IMR-90 (cell line): Measurements from ENCODE around the gene PIEZO2. TPM values are rescaled to one million over a fixed set of nuclear protein-coding genes. Genes with fewer than 3 reads are reported as not detected.
A peak's percentile ranks its signal among the peaks of the same experiment; 100 is the strongest.

Experiments used
- ATAC-seq: fragments of 200-7000 bp; cut with Tn5 transposase; 2 replicates; pipeline ENCODE4 v1.9.1; 2020; ENCODE audit warnings: low read depth, mild to moderate bottlenecking, moderate library complexity
- BruUV-seq: library from RNA; stranded (reverse); fragments of 400-500 nt; replicated peaks from 2 replicates; lab custom pipeline; 2021; lab: Mats Ljungman, UMichigan
- CTCF ChIA-PET: fragments of 300-600 bp; formaldehyde crosslinking; extraction: SDS; loops from one replicate; lab custom pipeline; 2021; ENCODE audit warnings: antibody characterized with exemption; lab: Yijun Ruan, JAX
- POLR2A ChIA-PET: fragments of 300-600 bp; sonication (Branson Sonifier 250); formaldehyde crosslinking; loops from one replicate; lab custom pipeline; 2022; ENCODE audit warnings: antibody characterized with exemption; ENCODE audit not compliant: unreplicated experiment; lab: Charles Lee
- DNase-seq: peaks from one replicate; pipeline ENCODE4 v3.0.0; 2013
- H2AFZ ChIP-seq: replicated peaks from 2 replicates; pipeline ENCODE3; 2013; ENCODE audit warnings: low read length, mild to moderate bottlenecking; ENCODE audit not compliant: poor library complexity
- H2AK5ac ChIP-seq: 2 replicates; pipeline ENCODE4 v1.6.1; 2013; ENCODE audit warnings: low read depth, low read length, inconsistent platforms
- H2AK9ac ChIP-seq: replicated peaks from 2 replicates; pipeline ENCODE3; 2013; ENCODE audit warnings: mild to moderate bottlenecking, low read depth, low read length, moderate library complexity; ENCODE audit not compliant: poor library complexity
- H2BK120ac ChIP-seq: 2 replicates; pipeline ENCODE4 v1.6.1; 2013; ENCODE audit warnings: low read depth, low read length, inconsistent platforms
- H2BK15ac ChIP-seq: 3 replicates; pipeline ENCODE4 v1.6.1; 2013; ENCODE audit warnings: low read depth, low read length, inconsistent platforms
- H2BK20ac ChIP-seq: 2 replicates; pipeline ENCODE4 v1.6.1; 2013; ENCODE audit warnings: low read depth, mild to moderate bottlenecking, inconsistent platforms, low read length, moderate library complexity
- H2BK5ac ChIP-seq: 2 replicates; pipeline ENCODE4 v1.6.1; 2013; ENCODE audit warnings: mild to moderate bottlenecking, low read depth, low read length, inconsistent platforms; ENCODE audit not compliant: poor library complexity, severe bottlenecking
- H3K14ac ChIP-seq: replicated peaks from 2 replicates; pipeline ENCODE4 v1.6.1; 2013; ENCODE audit warnings: low read depth, low read length, inconsistent platforms
- H3K18ac ChIP-seq: 2 replicates; pipeline ENCODE4 v1.6.1; 2013; ENCODE audit warnings: low read depth, low read length, control low read depth
- H3K23ac ChIP-seq: 2 replicates; pipeline ENCODE4 v1.6.1; 2013; ENCODE audit warnings: low read depth, low read length, inconsistent platforms
- H3K27ac ChIP-seq: 2 replicates; pipeline ENCODE4 v1.5.1; 2013; ENCODE audit warnings: mild to moderate bottlenecking, control low read depth, low read length; ENCODE audit not compliant: insufficient read depth
- H3K27me3 ChIP-seq: 2 replicates; pipeline ENCODE4 v1.6.1; 2013; ENCODE audit warnings: low read length; ENCODE audit not compliant: control insufficient read depth, insufficient read depth
- H3K36me3 ChIP-seq: 2 replicates; pipeline ENCODE4 v1.6.1; 2013; ENCODE audit warnings: low read length, mixed read lengths; ENCODE audit not compliant: control insufficient read depth, insufficient read depth
- H3K4ac ChIP-seq: 2 replicates; pipeline ENCODE4 v1.6.1; 2013; ENCODE audit warnings: low read depth, low read length, inconsistent platforms
- H3K4me1 ChIP-seq: 2 replicates; pipeline ENCODE4 v1.6.1; 2013; ENCODE audit warnings: low read length, mixed read lengths; ENCODE audit not compliant: control insufficient read depth, insufficient read depth
- H3K4me2 ChIP-seq: 2 replicates; pipeline ENCODE4 v1.6.1; 2013; ENCODE audit warnings: low read depth, mild to moderate bottlenecking, control low read depth, low read length, moderate library complexity
- H3K4me3 ChIP-seq: 2 replicates; pipeline ENCODE4 v1.5.1; 2013; ENCODE audit warnings: low read depth, mild to moderate bottlenecking, control low read depth, low read length, moderate library complexity; ENCODE audit not compliant: insufficient read depth
- H3K56ac ChIP-seq: 2 replicates; pipeline ENCODE4 v1.6.1; 2013; ENCODE audit warnings: low read length, inconsistent platforms; ENCODE audit not compliant: insufficient read depth; ENCODE audit errors: extremely low read depth
- H3K79me1 ChIP-seq, 2 experiments: 2 replicates each; pipeline ENCODE4 v1.6.1; 2013; ENCODE audit warnings: low read length in 2 of 2, inconsistent platforms in 1 of 2, low read depth in 1 of 2
- H3K9ac ChIP-seq: 2 replicates; pipeline ENCODE4 v1.6.1; 2013; ENCODE audit warnings: low read depth, low read length, control low read depth
- H3K9me1 ChIP-seq: 2 replicates; pipeline ENCODE4 v1.6.1; 2013; ENCODE audit warnings: low read length, inconsistent platforms; ENCODE audit not compliant: insufficient read depth
- H3K9me3 ChIP-seq: 2 replicates; pipeline ENCODE4 v1.6.1; 2013; ENCODE audit warnings: low read length; ENCODE audit not compliant: control insufficient read depth, insufficient read depth
- H4K20me1 ChIP-seq: 2 replicates; pipeline ENCODE4 v1.6.1; 2013; ENCODE audit warnings: low read length, inconsistent platforms; ENCODE audit not compliant: insufficient read depth
- H4K5ac ChIP-seq: 2 replicates; pipeline ENCODE4 v1.6.1; 2013; ENCODE audit warnings: mild to moderate bottlenecking, low read depth, low read length, control low read depth
- H4K8ac ChIP-seq, 2 experiments: 2 replicates each; pipeline ENCODE4 v1.6.1; 2013; ENCODE audit warnings: low read depth in 2 of 2, low read length in 2 of 2, control low read depth in 1 of 2, inconsistent platforms in 1 of 2
- H4K91ac ChIP-seq: 2 replicates; pipeline ENCODE4 v1.6.1; 2013; ENCODE audit warnings: low read depth, low read length, inconsistent platforms; ENCODE audit not compliant: insufficient read depth
- BHLHE40 ChIP-seq: fragments of 150-350 bp; IDR thresholded peaks from 2 replicates; pipeline ENCODE4 v1.6.1; 2016; ENCODE audit warnings: mild to moderate bottlenecking, low read depth, low read length
- CEBPB ChIP-seq: IDR thresholded peaks from 2 replicates; pipeline ENCODE4 v1.6.1; 2012; ENCODE audit warnings: low read depth, low read length, improper control_type of control experiment
- FOS ChIP-seq: fragments of 150-350 bp; IDR thresholded peaks from 2 replicates; pipeline ENCODE4 v1.6.1; 2016; ENCODE audit warnings: low read depth, low read length
- NFE2L2 ChIP-seq: fragments of 150-350 bp; IDR thresholded peaks from 2 replicates; pipeline ENCODE4 v1.6.1; 2016; ENCODE audit warnings: low read depth, mild to moderate bottlenecking, low read length
- POLR2A ChIP-seq: IDR thresholded peaks from 2 replicates; pipeline ENCODE4 v1.6.1; 2012; ENCODE audit warnings: mild to moderate bottlenecking, low read depth, low read length
- RFX5 ChIP-seq: IDR thresholded peaks from 2 replicates; pipeline ENCODE4 v1.8.0; 2012; ENCODE audit warnings: low read depth, mild to moderate bottlenecking, low read length, moderate library complexity
- SMC3 ChIP-seq: fragments of 150-350 bp; IDR thresholded peaks from 2 replicates; pipeline ENCODE4 v1.6.1; 2016; ENCODE audit warnings: low read depth, mild to moderate bottlenecking, antibody characterized with exemption, low read length, moderate library complexity
- WGBS, 2 experiments: methylation state at CpG; one replicate each; pipeline versions ENCODE4 v1.1.5 to v1.1.7; 2013; ENCODE audit warnings: missing lambda C conversion rate in 2 of 2; ENCODE audit not compliant: insufficient read length in 1 of 2; ENCODE audit errors: extremely low coverage in 2 of 2; 5-methylcytosine and 5-hydroxymethylcytosine counted together
- dilution Hi-C: fragments of 300-500 bp; cut with HindIII; formaldehyde crosslinking; loops from one replicate; pipeline ENCODE4 v1.14.3; 2018; ENCODE audit warnings: low sequenced_read_pairs; ENCODE audit not compliant: unreplicated experiment
- in situ Hi-C: fragments of 300-500 bp; cut with MboI; formaldehyde crosslinking; loops from 3 replicates; pipeline ENCODE4 v1.14.3; 2019; ENCODE audit warnings: low sequenced_read_pairs, inconsistent platforms, mixed read lengths
- intact Hi-C: fragments of 100-400 bp; cut with micrococcal nuclease; formaldehyde crosslinking; loops from 2 replicates; pipeline ENCODE4 v1.10.0; 2022
- polyA plus RNA-seq, 3 experiments: library from polyadenylated mRNA; depleted of rRNA; stranded (reverse); fragments of >200 nt; gene quantifications; 2 replicates each; pipeline ENCODE4 v1.2.3, GENCODE V29; 2012; ENCODE audit warnings: low replicate concordance in 1 of 3
- total RNA-seq: library from RNA; depleted of rRNA; stranded (reverse); fragments of >200 nt; gene quantifications from 2 replicates; pipeline ENCODE4 v1.2.3, GENCODE V29; 2012
- TF ChIP-seq, protein P1 (sequence below): fragments of 150-350 bp; IDR thresholded peaks from 2 replicates; pipeline ENCODE4 v1.6.1; 2017; ENCODE audit warnings: mild to moderate bottlenecking, antibody characterized with exemption, low read length, low read depth
- TF ChIP-seq, protein P2 (sequence below): conservative IDR thresholded peaks from 2 replicates; pipeline ENCODE4 v1.5.1; 2012; ENCODE audit warnings: mild to moderate bottlenecking, low read depth, low read length, improper control_type of control experiment

Gene PIEZO2
- total and polyA plus RNA-seq, 2 of the 4 experiments (the other 2 are of a cell fraction), result 2.4 to 4.1 TPM

DNA sequence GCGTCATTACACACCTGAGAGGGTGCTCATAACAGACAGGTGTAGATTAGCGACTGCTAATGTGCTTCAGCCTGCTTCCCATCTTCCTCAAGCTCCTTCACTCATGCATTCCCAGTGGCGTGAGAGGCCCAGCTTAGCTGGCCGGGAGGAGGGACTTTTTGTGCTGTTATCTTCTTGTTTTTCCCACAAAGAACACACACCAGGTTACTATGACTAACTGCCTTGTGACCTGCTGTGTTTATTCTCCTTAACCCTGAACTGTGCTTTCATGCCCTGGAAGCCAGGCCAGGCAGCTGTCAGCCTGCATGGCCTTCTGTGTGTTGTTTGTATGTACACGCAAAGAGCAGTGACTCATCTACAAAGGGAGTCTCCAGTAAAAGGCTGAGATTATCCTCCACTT, 143.8 kb downstream of the PIEZO2 start:
- in situ Hi-C loops, result no loop called here

More for the DNA sequence above, 143.8 kb downstream of the PIEZO2 start:
- Histone ChIP-seq H2AFZ (peak overlapping the region; percentile 40), H2AK5ac (peak overlapping the region; percentile 96), H3K18ac (peak overlapping the region; percentile 84), H4K20me1 (no peaks in the 10 kb centered on the region), H3K79me1 (peaks cover 0 to 22% of the 10 kb centered on the region in 2 experiments; a peak in 2 of 4 replicates), H2BK15ac (peak overlapping the region; percentile 75; the same call in 1 of the 3 replicates), H3K27me3 (no peaks in the 10 kb centered on the region), H3K4ac (peak overlapping the region; percentile 97), H2BK120ac (peak overlapping the region; percentile 99), H3K4me1 (peaks cover 9% of the 10 kb centered on the region), H3K9me1 (peaks cover 8% of the 10 kb centered on the region), H3K9me3 (no peaks in the 10 kb centered on the region), H4K91ac (peak overlapping the region; percentile 95), H2BK20ac (peak overlapping the region; percentile 97), H4K8ac (peak overlapping the region; percentile 11 to 89; a peak in 2 of 4 replicates), H3K14ac (peak overlapping the region; percentile 93), H2AK9ac (peak overlapping the region; percentile 31), H3K23ac (peak overlapping the region; percentile 93; the same call in 1 of the 2 replicates), H3K56ac (peak overlapping the region; percentile 41; the same call in 1 of the 2 replicates), H3K4me3 (no peak overlapping the region), H4K5ac (peak overlapping the region; percentile 38; the same call in 1 of the 2 replicates), H3K27ac (peak overlapping the region; percentile 57; the same call in 1 of the 2 replicates), H3K9ac (no peak overlapping the region), H3K36me3 (no peaks in the 10 kb centered on the region), H2BK5ac (peak overlapping the region; percentile 79), H3K4me2 (peak overlapping the region; percentile 45)
- dilution Hi-C loops (no loop called here), intact Hi-C loops (no loop called here)
- DNase-seq (peak; percentile 99), ATAC-seq (peak; percentile 96)
- WGBS, 2 experiments, result no CpG with 5 or more reads among the region's 5 CpGs
- BruUV-seq, result no TSS peak
- CTCF ChIA-PET, result interaction anchor here (1.0 kb wide), 1 partner anchor 10 kb away, joined by 3 read pairs; no protein-coding TSS in a partner anchor
- POLR2A ChIA-PET, result no interaction called here
- TF ChIP-seq BHLHE40 (peak; percentile 69), NFE2L2 (no peak), SMC3 (no peak), CEBPB (no peak), FOS (peak; percentile 93), RFX5 (no peak), POLR2A (no peak)
- TF ChIP-seq, protein P1, sequence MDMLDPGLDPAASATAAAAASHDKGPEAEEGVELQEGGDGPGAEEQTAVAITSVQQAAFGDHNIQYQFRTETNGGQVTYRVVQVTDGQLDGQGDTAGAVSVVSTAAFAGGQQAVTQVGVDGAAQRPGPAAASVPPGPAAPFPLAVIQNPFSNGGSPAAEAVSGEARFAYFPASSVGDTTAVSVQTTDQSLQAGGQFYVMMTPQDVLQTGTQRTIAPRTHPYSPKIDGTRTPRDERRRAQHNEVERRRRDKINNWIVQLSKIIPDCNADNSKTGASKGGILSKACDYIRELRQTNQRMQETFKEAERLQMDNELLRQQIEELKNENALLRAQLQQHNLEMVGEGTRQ, result peak; percentile 55; the same call in 1 of the 2 replicates
- TF ChIP-seq, protein P2, sequence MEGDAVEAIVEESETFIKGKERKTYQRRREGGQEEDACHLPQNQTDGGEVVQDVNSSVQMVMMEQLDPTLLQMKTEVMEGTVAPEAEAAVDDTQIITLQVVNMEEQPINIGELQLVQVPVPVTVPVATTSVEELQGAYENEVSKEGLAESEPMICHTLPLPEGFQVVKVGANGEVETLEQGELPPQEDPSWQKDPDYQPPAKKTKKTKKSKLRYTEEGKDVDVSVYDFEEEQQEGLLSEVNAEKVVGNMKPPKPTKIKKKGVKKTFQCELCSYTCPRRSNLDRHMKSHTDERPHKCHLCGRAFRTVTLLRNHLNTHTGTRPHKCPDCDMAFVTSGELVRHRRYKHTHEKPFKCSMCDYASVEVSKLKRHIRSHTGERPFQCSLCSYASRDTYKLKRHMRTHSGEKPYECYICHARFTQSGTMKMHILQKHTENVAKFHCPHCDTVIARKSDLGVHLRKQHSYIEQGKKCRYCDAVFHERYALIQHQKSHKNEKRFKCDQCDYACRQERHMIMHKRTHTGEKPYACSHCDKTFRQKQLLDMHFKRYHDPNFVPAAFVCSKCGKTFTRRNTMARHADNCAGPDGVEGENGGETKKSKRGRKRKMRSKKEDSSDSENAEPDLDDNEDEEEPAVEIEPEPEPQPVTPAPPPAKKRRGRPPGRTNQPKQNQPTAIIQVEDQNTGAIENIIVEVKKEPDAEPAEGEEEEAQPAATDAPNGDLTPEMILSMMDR, result no peak
